Measurements from ENCODE around the gene OR10H3.

GRCh38 chr19:15740785-15741184 lies 3.0 kb downstream of the OR10H3 start:
- TF ChIP-seq CTCF (IDR thresholded peaks at IDR 0.05), result no peak
- TF ChIP-seq POLR2A (IDR thresholded peaks at IDR 0.05), result no peak

Measured in adrenal gland (tissue), 5 donors.